Measurements from ENCODE around the gene TMEM50B.

TMEM50B gene

GRCh38 chr21:33411949-33412430 lies 67.8 kb downstream of the TMEM50B start:
- no peak for TF ChIP-seq ZFP3 (CRISPR knock-in tag; IDR thresholded peaks at IDR 0.05)
- no peak for TF ChIP-seq ZNF8 (CRISPR knock-in tag; IDR thresholded peaks at IDR 0.05)
- no peak for TF ChIP-seq ZNF70 (CRISPR knock-in tag; IDR thresholded peaks at IDR 0.05)
- no peak for TF ChIP-seq SNAI2 (CRISPR knock-in tag; IDR thresholded peaks at IDR 0.05)
- TF ChIP-seq TSHZ2 (CRISPR knock-in tag; IDR thresholded peaks at IDR 0.05), result no peak
- no peak for ATAC-seq

- no peak for ATAC-seq
- TF ChIP-seq ZNF565 (CRISPR knock-in tag; conservative IDR thresholded peaks at IDR 0.05; ENCODE audit: low read depth) (no peak), CREB5 (CRISPR knock-in tag; IDR thresholded peaks at IDR 0.05; ENCODE audit: low read depth) (no peak), TOX (CRISPR knock-in tag; IDR thresholded peaks at IDR 0.05; ENCODE audit: borderline replicate concordance) (no peak), ZFP30 (CRISPR knock-in tag; IDR thresholded peaks at IDR 0.05) (no peak), TCF4 (CRISPR knock-in tag; IDR thresholded peaks at IDR 0.05; ENCODE audit: borderline replicate concordance) (no peak), RARB (CRISPR knock-in tag; IDR thresholded peaks at IDR 0.05) (no peak), PPARA (CRISPR knock-in tag; IDR thresholded peaks at IDR 0.05; ENCODE audit: borderline replicate concordance) (no peak), GLIS3 (CRISPR knock-in tag; IDR thresholded peaks at IDR 0.05) (no peak), CSRNP3 (CRISPR knock-in tag; IDR thresholded peaks at IDR 0.05) (no peak), PATZ1 (CRISPR knock-in tag; IDR thresholded peaks at IDR 0.05; ENCODE audit: borderline replicate concordance) (no peak)
These were observed 73.3 kb downstream of the TMEM50B start for GRCh38 chr21:33406493-33406892.

GRCh38 chr21:33403786-33404585 lies 75.8 kb downstream of the TMEM50B start:
- peak; percentile 61 for ATAC-seq
- 0 out of 2 replicates have a peak, but pooled peaks have one; percentile 42 for TF ChIP-seq PATZ1 (CRISPR knock-in tag; IDR thresholded peaks at IDR 0.05; ENCODE audit: borderline replicate concordance)
- no peak for TF ChIP-seq ZNF70 (CRISPR knock-in tag; IDR thresholded peaks at IDR 0.05)
- TF ChIP-seq TSHZ2 (CRISPR knock-in tag; IDR thresholded peaks at IDR 0.05), result no peak
